Endothelial cell of umbilical vein (primary cell): ENCODE results near the gene CSF2.

Source experiments
- CTCF ChIP-seq, 2 donors: IDR thresholded peaks; 1 replicate in 1 of 2; 2 replicates in 1 of 2; pipeline ENCODE4 v1.5.1; 2011; ENCODE audit warnings: low read length in 2 of 2, mild to moderate bottlenecking in 2 of 2, moderate library complexity in 2 of 2, control low read depth in 1 of 2, inconsistent platforms in 1 of 2, low read depth in 1 of 2; ENCODE audit not compliant: insufficient read depth in 1 of 2; ENCODE audit errors: extremely low read depth in 1 of 2
- MAX ChIP-seq: IDR thresholded peaks from 2 replicates; pipeline ENCODE4 v1.6.1; 2011; ENCODE audit not compliant: insufficient read depth, insufficient read length
- POLR2A ChIP-seq: IDR thresholded peaks from 2 replicates; pipeline ENCODE4 v1.6.1; 2012; ENCODE audit warnings: low read depth, mild to moderate bottlenecking, control low read depth, low read length
- POLR2AphosphoS5 ChIP-seq: IDR thresholded peaks from 2 replicates; pipeline ENCODE4 v1.6.1; 2012; ENCODE audit warnings: low read depth, mild to moderate bottlenecking, control low read depth, low read length, moderate library complexity; ENCODE audit not compliant: insufficient read depth

- TF ChIP-seq CTCF (IDR thresholded peaks at IDR 0.05; ENCODE audit: extremely low read depth in 1 of 2, insufficient read depth in 1 of 2, low read depth in 1 of 2, low read length in 2 of 2): no peak
- TF ChIP-seq POLR2AphosphoS5: no peak
- no peak for TF ChIP-seq POLR2A
- no peak for TF ChIP-seq MAX
Measured at GRCh38 chr5:132067941-132068808, 5.4 kb upstream of the CSF2 start.
